Posterior vena cava (tissue), 2 donors: ENCODE measurements around the gene GPR12. TPM values are rescaled to one million over a fixed set of nuclear protein-coding genes. Genes with fewer than 3 reads are reported as not detected.

Experiments
- DNase-seq: peaks from one replicate; pipeline ENCODE4 v3.0.0-alpha.2; 2020; ENCODE audit warnings: low spot score
- intact Hi-C, 2 donors: fragments of 100-400 bp; cut with DNase I; formaldehyde crosslinking; loops; one replicate each; pipeline versions ENCODE4 v1.14.1 to v1.14.2; 2022 to 2023
- total RNA-seq, 2 donors: library from RNA; stranded (reverse); fragmentation: NEBNext Ultra II Directional; extraction: Animal tissue kit (Norgen Biotek cat#: 25700); gene quantifications; one replicate each; pipeline ENCODE4 v1.2.1, GENCODE V29; 2021
- donor health status: DM: yes; HTN: yes; CAD: no.
- donor health status: DM: yes; HTN: yes; CAD: no.

Gene GPR12
- total RNA-seq, 2 donors from 2014 or later = 0.09 to 0.10 TPM

- DNase-seq = no peak
- intact Hi-C loops = no loop called here
These were observed 52.6 kb downstream of the GPR12 start for GRCh38 chr13:26708007-26708297.

- intact Hi-C loops = no loop called here
- DNase-seq = no peak
These were observed 53.2 kb downstream of the GPR12 start for GRCh38 chr13:26707122-26708006.

GRCh38 chr13:26706381-26706780, 54.2 kb downstream of the GPR12 start:
- intact Hi-C loops = no loop called here
- DNase-seq = no peak

- no peak for DNase-seq
- intact Hi-C loops = no loop called here
These were observed 55.0 kb downstream of the GPR12 start for GRCh38 chr13:26705536-26705935.

Other genes starting within 250 kb of the GPR12 start
- 10 to 100 TPM; 24.7 to 25.6 TPM for gene WASF3, start 203.1 kb downstream of the GPR12 start, total RNA-seq